Sigmoid colon (tissue), 7 donors: Measurements from ENCODE around the gene LMO2. TPM values are rescaled to one million over a fixed set of nuclear protein-coding genes. Genes with fewer than 3 reads are reported as not detected.

Experiments used
- DNase-seq: peaks from one replicate; pipeline ENCODE4 v3.0.0-alpha.2; 2019
- H3K27ac ChIP-seq, 4 donors: fragments of 200-600 bp; sonication (generic); one replicate each; pipeline ENCODE4 v1.5.1; 2016 to 2019; ENCODE audit warnings: mild to moderate bottlenecking in 1 of 4
- H3K27me3 ChIP-seq, 3 donors: fragments of 200-600 bp; sonication (generic); one replicate each; pipeline ENCODE4 v1.5.1; 2019; ENCODE audit warnings: mild to moderate bottlenecking in 1 of 3
- H3K36me3 ChIP-seq, 4 donors: fragments of 200-600 bp; sonication (generic); one replicate each; pipeline ENCODE4 v1.5.1; 2016 to 2019
- H3K4me1 ChIP-seq, 4 donors: fragments of 200-600 bp; sonication (generic); one replicate each; pipeline ENCODE4 v1.5.1; 2017 to 2019
- H3K4me3 ChIP-seq, 4 donors: fragments of 200-600 bp; sonication (generic); one replicate each; pipeline ENCODE4 v1.5.1; 2017 to 2019; ENCODE audit warnings: mild to moderate bottlenecking in 2 of 4, moderate library complexity in 1 of 4
- H3K9me3 ChIP-seq, 4 donors: fragments of 200-600 bp in 3 of 4; sonication (generic) in 3 of 4; one replicate each; pipeline versions ENCODE4 v1.5.1 to v1.6.1; 2013 to 2019
- CTCF ChIP-seq, 4 experiments: fragments of 450-650 bp in 3 of 4; fragments of 200-600 bp in 1 of 4; IDR thresholded peaks; one replicate each; pipeline ENCODE4 v1.5.1; 2016 to 2019; ENCODE audit warnings: antibody characterized with exemption in 4 of 4, mild to moderate bottlenecking in 3 of 4, moderate library complexity in 2 of 4
- EP300 ChIP-seq, 4 donors: sonication (generic); formaldehyde crosslinking; IDR thresholded peaks; one replicate each; pipeline ENCODE4 v1.6.1; 2017; ENCODE audit warnings: antibody characterized with exemption in 4 of 4
- POLR2A ChIP-seq, 2 donors: fragments of 450-650 bp; IDR thresholded peaks; one replicate each; pipeline ENCODE4 v1.6.1; 2016; ENCODE audit warnings: antibody characterized with exemption in 2 of 2, mild to moderate bottlenecking in 2 of 2, moderate library complexity in 2 of 2
- POLR2AphosphoS5 ChIP-seq, 4 donors: sonication (generic); formaldehyde crosslinking; IDR thresholded peaks; one replicate each; pipeline ENCODE4 v1.6.1; 2017; ENCODE audit warnings: antibody characterized with exemption in 4 of 4
- WGBS, 2 donors: extraction: QIAGEN DNeasy Blood & Tissue Kit; methylation state at CpG; one replicate each; pipeline ENCODE4 v1.1.7; 2013; 5-methylcytosine and 5-hydroxymethylcytosine counted together
- intact Hi-C: fragments of 100-400 bp; cut with DNase I; formaldehyde crosslinking; loops from one replicate; pipeline ENCODE4 v1.15.1; 2023
- polyA plus RNA-seq, 3 donors: library from polyadenylated mRNA; stranded (reverse); fragments of 200-250 nt; gene quantifications; one replicate each; pipeline ENCODE4 v1.2.3, GENCODE V29; 2013
- total RNA-seq, 4 donors: library from RNA; depleted of rRNA; stranded (reverse); fragments of >200 nt; gene quantifications; one replicate each; pipeline ENCODE4 v1.1.0, GENCODE V29; 2016
- donor health status: healthy with polysubstance abuse.
- donor health status: Bipolar disorder and iron deficiency.
- donor health status: healthy.

Gene LMO2
- total and polyA plus RNA-seq, 7 donors = 4.9 to 19.8 (median 12.3) TPM

GRCh38 chr11:33930317-33931021 lies 38.6 kb upstream of the LMO2 start:
- Histone ChIP-seq H3K27me3 (no peaks in the 10 kb centered on the region), H3K36me3 (no peaks in the 10 kb centered on the region), H3K27ac (peak overlapping the region; percentile 55 to 78 (median 68)), H3K4me3 (no peak overlapping the region), H3K9me3 (no peaks in the 10 kb centered on the region), H3K4me1 (peaks cover 0 to 18% (median 8%) of the 10 kb centered on the region in 4 donors)
- no peak for DNase-seq
- TF ChIP-seq POLR2AphosphoS5 (IDR thresholded peaks at IDR 0.05) (peak; percentile 25 to 72 (median 32)), CTCF (IDR thresholded peaks at IDR 0.05) (no peak)
- intact Hi-C loops = no loop called here
- 40 to 56% methylated on average over 7 of the region's 7 CpGs for WGBS, 2 donors

- WGBS, 2 donors = 81 to 90% methylated on average over 4 of the region's 4 CpGs
- H3K36me3 ChIP-seq = no peaks in the 10 kb centered on the region
- peaks cover 0 to 25% (median 8%) of the 10 kb centered on the region in 4 donors for H3K4me1 ChIP-seq
- no peak overlapping the region for H3K27ac ChIP-seq
- DNase-seq = no peak
- TF ChIP-seq CTCF (IDR thresholded peaks at IDR 0.05) = no peak
- no peak for TF ChIP-seq POLR2A (IDR thresholded peaks at IDR 0.05)
- TF ChIP-seq EP300 (IDR thresholded peaks at IDR 0.05) = no peak
- no peak for TF ChIP-seq POLR2AphosphoS5 (IDR thresholded peaks at IDR 0.05)
- no peak overlapping the region for H3K4me3 ChIP-seq
- intact Hi-C loops = no loop called here
- no peaks in the 10 kb centered on the region for H3K9me3 ChIP-seq
- no peaks in the 10 kb centered on the region for H3K27me3 ChIP-seq
These were observed 36.7 kb upstream of the LMO2 start for GRCh38 chr11:33928564-33928963.

GRCh38 chr11:33926671-33927552 lies 35.0 kb upstream of the LMO2 start:
- Histone ChIP-seq H3K9me3 (no peaks in the 10 kb centered on the region), H3K27ac (no peak overlapping the region), H3K27me3 (no peaks in the 10 kb centered on the region), H3K36me3 (no peaks in the 10 kb centered on the region), H3K4me3 (no peak overlapping the region), H3K4me1 (peaks cover 0 to 25% (median 8%) of the 10 kb centered on the region in 4 donors)
- DNase-seq = no peak
- intact Hi-C loops = no loop called here
- WGBS, 2 donors = 85 to 87% methylated on average over 16 of the region's 16 CpGs
- TF ChIP-seq EP300 (IDR thresholded peaks at IDR 0.05) (no peak), CTCF (IDR thresholded peaks at IDR 0.05) (no peak), POLR2AphosphoS5 (IDR thresholded peaks at IDR 0.05) (no peak), POLR2A (IDR thresholded peaks at IDR 0.05) (no peak)

- no peaks in the 10 kb centered on the region for H3K27me3 ChIP-seq
- 43 to 72% methylated on average over 5 of the region's 5 CpGs for WGBS, 2 donors
- peaks cover 0 to 7% (median 0%) of the 10 kb centered on the region in 4 donors for H3K4me1 ChIP-seq
- intact Hi-C loops = no loop called here
- H3K9me3 ChIP-seq = no peaks in the 10 kb centered on the region
- no peak for DNase-seq
- H3K36me3 ChIP-seq = no peaks in the 10 kb centered on the region
- no peak overlapping the region for H3K27ac ChIP-seq
- H3K4me3 ChIP-seq = no peak overlapping the region
- no peak for TF ChIP-seq EP300 (IDR thresholded peaks at IDR 0.05)
- TF ChIP-seq CTCF (IDR thresholded peaks at IDR 0.05) = no peak
- TF ChIP-seq POLR2AphosphoS5 (IDR thresholded peaks at IDR 0.05) = no peak
- TF ChIP-seq POLR2A (IDR thresholded peaks at IDR 0.05) = no peak
These were observed 32.5 kb upstream of the LMO2 start for GRCh38 chr11:33924341-33924740.
